GM21825 (cell line): Measurements from ENCODE around the gene INTS15.
"Not testable (repeated sequence)": the region's sequence is repeated elsewhere in the genome, so short reads cannot be mapped to it uniquely, and the experiment has no call there.

Source experiments
- ATAC-seq: cut with Tn5 transposase; IDR thresholded peaks from one replicate; pipeline ENCODE4 v1.9.1; 2021; ENCODE audit warnings: mild to moderate bottlenecking, moderate library complexity; ENCODE audit not compliant: unreplicated experiment

INTS15 gene

DNA sequence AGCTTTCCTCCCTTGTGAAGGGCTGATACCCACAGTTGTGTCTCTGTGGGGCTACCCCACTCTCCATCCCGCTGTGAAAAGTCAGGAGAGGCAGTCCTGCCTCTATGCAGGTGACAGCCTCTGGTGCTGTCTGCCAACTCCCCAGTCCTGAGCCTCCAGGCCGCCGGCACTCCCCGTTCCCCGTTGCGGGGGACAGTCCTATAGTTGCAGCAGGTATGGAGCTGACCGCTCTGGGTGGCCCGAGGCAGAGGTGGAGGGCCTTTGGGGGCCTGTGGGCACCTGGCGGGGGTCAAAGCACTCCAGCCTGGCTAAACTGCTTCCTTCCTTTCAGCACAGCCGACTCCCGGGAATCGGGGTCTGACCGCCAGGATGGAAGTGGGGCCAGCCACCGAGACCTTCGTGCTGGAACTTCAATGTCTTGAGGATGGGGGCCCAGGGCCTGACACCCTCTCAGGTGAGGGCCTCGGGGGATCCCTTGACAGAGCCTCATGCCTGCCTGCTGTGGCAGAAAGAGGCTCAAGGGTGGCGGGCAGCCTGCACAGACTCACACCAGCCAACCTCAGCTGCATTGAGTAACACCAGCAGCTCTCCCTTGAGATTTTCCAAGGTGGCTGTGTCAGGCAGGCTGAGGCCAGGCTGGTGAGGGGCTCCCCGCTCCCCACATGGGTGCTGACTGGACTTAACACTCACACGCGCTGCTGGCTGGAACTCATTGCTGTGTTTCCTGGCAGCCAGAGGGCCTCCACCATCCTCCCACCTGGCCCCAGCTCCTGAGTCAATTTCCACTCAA is 27.2 kb downstream of the INTS15 start:
- ATAC-seq, result no peak

- ATAC-seq, result no peak
These were observed 28.8 kb downstream of the INTS15 start for GRCh38 chr7:6618621-6619020.

- ATAC-seq, result no peak
These were observed 30.1 kb downstream of the INTS15 start for GRCh38 chr7:6619961-6620360.

DNA sequence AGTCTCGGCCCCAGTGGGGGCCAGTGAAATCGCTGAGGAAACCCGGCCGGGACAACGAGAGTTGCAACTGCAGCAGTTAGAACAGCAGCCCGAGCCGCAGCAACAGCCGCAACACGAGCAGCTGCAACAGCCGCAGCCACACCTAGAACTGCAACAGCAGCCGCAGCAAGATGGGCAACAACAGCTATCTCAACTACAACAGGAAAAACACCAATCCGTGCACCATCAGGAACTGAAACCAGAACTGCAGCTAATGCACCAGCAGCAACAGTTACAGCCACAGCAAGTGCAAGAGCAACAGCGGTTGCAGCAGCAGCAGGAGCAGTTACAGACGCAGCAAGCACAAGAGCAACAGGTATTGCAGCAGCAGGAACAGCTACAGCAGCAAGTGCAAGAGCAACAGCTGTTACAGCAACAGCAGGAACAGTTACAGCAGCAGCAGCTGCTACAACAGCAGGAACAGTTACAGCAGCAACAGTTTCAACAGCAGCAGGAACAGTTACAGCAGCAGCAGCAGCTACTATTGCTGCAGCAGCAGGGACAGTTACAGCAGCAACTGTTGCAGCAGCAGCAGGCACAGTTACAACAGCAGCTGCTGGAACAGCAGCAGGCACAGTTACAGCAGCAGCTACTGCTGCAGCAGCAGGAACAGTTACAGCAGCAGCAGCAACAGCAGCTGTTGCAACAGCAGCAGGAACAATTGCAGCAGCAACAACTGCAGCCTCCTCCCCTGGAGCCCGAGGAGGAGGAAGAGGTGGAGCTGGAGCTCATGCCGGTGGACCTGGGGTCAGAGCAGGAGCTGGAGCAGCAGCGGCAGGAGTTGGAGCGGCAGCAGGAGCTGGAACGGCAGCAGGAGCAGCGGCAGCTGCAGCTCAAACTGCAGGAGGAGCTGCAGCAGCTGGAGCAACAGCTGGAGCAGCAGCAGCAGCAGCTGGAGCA is 31.6 kb downstream of the INTS15 start:
- no peak for ATAC-seq

GRCh38 chr7:6622134-6622710 is 32.4 kb downstream of the INTS15 start:
- ATAC-seq, result no peak

DNA sequence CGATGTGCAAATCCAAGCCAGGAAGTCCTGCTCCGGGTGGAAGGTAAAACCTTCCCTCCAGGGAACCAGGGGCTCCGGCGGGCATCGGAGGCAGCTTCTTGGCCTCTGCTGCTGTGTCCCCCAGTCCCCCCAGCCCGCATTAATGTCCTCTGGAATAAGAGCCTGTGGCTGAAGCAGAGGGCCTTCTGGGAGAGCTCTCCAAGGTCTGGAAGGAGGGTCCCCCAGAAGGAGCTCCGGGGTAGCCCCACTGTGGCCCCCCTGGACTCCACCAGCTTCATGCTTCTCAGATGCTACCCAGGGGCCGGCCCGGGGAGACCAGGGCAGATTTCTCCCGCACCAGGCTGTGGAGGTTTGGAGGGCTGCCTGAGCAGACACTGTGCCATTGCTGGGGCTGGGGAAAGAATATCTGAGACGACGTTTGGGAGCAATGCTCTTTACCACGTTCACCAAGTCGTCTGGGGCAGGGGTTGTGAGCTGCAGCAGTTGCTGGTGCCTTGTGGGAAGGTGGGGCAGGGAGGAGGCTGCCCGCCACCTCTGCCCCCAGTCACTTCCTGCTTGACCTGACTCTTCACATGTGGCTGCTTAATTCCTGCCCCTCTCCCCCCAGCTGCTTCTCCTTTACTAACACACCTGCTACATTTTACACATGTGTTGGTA is 33.9 kb downstream of the INTS15 start:
- ATAC-seq, result no peak

- no peak for ATAC-seq
These were observed 34.4 kb downstream of the INTS15 start for GRCh38 chr7:6624246-6624611.

GRCh38 chr7:6628045-6628444 is 38.2 kb downstream of the INTS15 start:
- no peak for ATAC-seq

DNA sequence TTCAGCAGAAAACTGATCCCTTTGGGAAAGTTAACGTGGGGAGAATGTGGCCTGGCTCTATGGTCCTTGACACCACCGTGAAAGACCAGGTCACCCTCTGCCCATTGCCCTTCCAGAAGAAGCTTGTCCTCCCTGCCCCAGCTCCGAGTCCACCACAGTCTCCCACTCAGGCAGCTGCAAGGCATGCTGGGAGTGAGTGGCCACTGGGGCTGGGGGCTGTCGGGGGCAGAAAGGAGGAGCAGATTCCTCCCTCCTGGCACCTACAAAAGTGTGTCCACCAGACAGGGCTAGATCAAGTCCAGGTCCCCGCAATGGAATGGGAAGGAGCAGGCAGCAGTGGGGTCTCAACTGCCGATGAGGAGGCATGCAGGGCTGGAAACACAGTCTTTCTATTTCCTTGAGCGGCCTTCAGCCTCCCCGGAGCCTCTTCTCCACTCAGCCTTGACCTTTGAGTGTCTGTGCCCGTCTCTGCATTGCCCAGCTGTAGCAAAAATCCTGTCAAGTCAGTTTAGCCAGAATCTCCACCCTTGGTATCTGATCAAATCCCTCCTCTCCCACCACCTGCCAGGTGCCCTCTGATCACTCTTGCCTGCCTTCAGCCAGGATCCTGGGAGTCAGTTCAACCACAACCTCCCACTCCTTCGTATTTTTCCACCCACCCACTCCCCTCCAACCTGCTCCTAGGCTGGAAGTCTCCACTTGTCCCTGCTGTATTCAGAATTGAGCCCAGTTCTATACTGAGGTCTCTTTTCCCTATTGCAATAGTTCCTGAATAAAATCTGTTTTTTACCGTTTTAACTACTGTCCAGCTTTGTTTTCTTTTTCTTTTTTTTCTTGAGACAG is 40.4 kb downstream of the INTS15 start:
- ATAC-seq, result no peak

- ATAC-seq, result no peak
These were observed 41.8 kb downstream of the INTS15 start for GRCh38 chr7:6631605-6632004.

GRCh38 chr7:6634021-6634420 is 44.2 kb downstream of the INTS15 start:
- ATAC-seq, result no peak

GRCh38 chr7:6634971-6635370 is 45.1 kb downstream of the INTS15 start:
- not testable (repeated sequence) for ATAC-seq

GRCh38 chr7:6636741-6637543 is 47.1 kb downstream of the INTS15 start, which contains the start of gene ZNF316:
Gene ZNF316 (plus strand): TSS chr7:6637318. CDS start chr7:6642410, 5,092 bp downstream.
- ATAC-seq, result peak; percentile 55

GRCh38 chr7:6637544-6638229 is 47.9 kb downstream of the INTS15 start:
- ATAC-seq, result peak; percentile 76

- ATAC-seq, result no peak
These were observed 49.2 kb downstream of the INTS15 start for GRCh38 chr7:6639032-6639431.

DNA sequence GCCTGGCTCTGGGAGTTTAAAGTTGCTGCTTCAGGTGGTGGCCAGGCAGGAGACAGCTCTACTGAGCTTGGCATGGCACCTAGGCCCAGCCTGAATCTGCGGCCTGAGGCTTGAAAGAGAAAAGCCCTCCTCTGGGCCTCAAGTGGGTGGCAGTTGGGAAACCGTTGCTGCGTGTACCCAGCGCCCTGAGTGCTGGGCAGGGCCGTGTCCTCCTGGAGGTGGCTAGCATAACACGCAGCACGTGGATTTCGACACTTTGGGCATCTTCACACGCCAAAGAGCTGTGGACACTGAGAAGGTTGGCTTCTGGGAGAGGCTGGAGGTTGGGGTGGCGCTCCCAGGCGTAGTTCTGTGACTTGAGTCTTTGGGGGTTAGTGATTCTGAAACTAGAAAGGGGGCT is 49.8 kb downstream of the INTS15 start:
- ATAC-seq, result no peak

GRCh38 chr7:6640246-6640721 is 50.5 kb downstream of the INTS15 start:
- no peak for ATAC-seq

DNA sequence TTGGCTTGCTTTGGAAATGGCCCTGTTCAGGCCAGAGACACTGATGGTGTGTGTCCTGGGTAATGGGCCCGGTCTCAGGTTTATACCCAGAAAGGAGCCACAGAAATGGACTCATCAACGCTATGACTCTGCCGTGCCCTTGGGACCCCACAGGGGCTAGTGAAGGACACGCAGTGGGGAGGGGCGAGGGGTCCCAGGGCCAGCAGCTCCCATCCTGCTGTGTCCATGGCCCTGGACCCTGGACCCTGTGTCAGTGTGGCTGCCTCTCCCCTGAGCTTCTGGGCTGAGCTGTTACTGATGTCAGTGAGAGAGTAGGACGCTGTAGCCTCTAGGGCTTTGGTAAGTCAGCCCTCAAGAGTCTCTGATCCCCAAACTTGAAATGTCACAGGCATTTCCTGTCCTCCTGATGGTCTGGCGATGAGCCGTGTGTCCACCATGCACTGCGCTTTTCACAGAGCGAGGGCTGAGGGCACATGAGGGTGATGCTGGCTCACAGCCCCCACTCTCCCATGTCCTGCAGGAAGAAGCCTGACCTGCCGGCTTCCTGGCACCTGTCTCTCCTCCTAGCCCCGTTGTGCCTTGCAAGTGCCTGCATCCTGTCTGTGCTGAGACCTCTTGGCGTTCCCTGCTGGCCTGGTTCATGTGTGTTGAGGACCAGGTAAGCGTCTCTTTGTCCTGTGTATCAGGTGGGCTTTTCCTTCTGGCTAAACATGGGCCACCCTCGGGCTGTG is 51.6 kb downstream of the INTS15 start:
- ATAC-seq, result no peak
